Esophagus muscularis mucosa (tissue), 4 donors: ENCODE results near the gene NR0B2. TPM values are rescaled to one million over a fixed set of nuclear protein-coding genes. Genes with fewer than 3 reads are reported as not detected.
A peak's percentile ranks its signal among the peaks of the same experiment; 100 is the strongest.
"Not testable (repeated sequence)": the region's sequence is repeated elsewhere in the genome, so short reads cannot be mapped to it uniquely, and the experiment has no call there.

Source experiments
- DNase-seq: peaks from one replicate; pipeline ENCODE4 v3.0.0-alpha.2; 2017; ENCODE audit errors: extremely low spot score
- H3K27ac ChIP-seq, 4 donors: fragments of 200-600 bp; sonication (generic); replicated peaks in 1 of 4; 1 replicate in 3 of 4; 2 replicates in 1 of 4; pipeline ENCODE4 v1.5.1; 2016 to 2019; ENCODE audit warnings: mild to moderate bottlenecking in 1 of 4
- H3K27me3 ChIP-seq, 4 donors: fragments of 200-600 bp; sonication (generic); one replicate each; pipeline versions ENCODE4 v1.5.1 to v1.6.0; 2016 to 2019
- H3K36me3 ChIP-seq, 4 donors: fragments of 200-600 bp; sonication (generic); one replicate each; pipeline ENCODE4 v1.5.1; 2016 to 2019
- H3K4me1 ChIP-seq, 4 donors: fragments of 200-600 bp; sonication (generic); one replicate each; pipeline ENCODE4 v1.5.1; 2016 to 2019
- H3K4me3 ChIP-seq, 4 donors: fragments of 200-600 bp; sonication (generic); 1 replicate in 2 of 4; 2 replicates in 2 of 4; pipeline ENCODE4 v1.5.1; 2016 to 2019; ENCODE audit warnings: mild to moderate bottlenecking in 4 of 4, moderate library complexity in 1 of 4
- H3K9me3 ChIP-seq, 4 donors: fragments of 200-600 bp; sonication (generic); 1 replicate in 3 of 4; 2 replicates in 1 of 4; pipeline ENCODE4 v1.5.1; 2016 to 2019
- CTCF ChIP-seq, 3 experiments: fragments of 200-600 bp in 2 of 3; fragments of 450-650 bp in 1 of 3; sonication (generic) in 2 of 3; IDR thresholded peaks; one replicate each; pipeline ENCODE4 v1.5.1; 2017 to 2019; ENCODE audit warnings: antibody characterized with exemption in 3 of 3, mild to moderate bottlenecking in 2 of 3, moderate library complexity in 1 of 3
- EP300 ChIP-seq: sonication (generic); formaldehyde crosslinking; IDR thresholded peaks from one replicate; pipeline ENCODE4 v1.6.1; 2017; ENCODE audit warnings: antibody characterized with exemption
- POLR2A ChIP-seq: fragments of 450-650 bp; IDR thresholded peaks from one replicate; pipeline ENCODE4 v1.6.1; 2017; ENCODE audit warnings: antibody characterized with exemption, moderate library complexity, mild to moderate bottlenecking, low read depth
- POLR2AphosphoS5 ChIP-seq, 2 donors: sonication (generic); formaldehyde crosslinking; IDR thresholded peaks; one replicate each; pipeline ENCODE4 v1.6.1; 2017; ENCODE audit warnings: antibody characterized with exemption in 2 of 2
- WGBS: methylation state at CpG from one replicate; pipeline ENCODE4 v1.1.5; 2018; 5-methylcytosine and 5-hydroxymethylcytosine counted together
- intact Hi-C: fragments of 100-400 bp; cut with DNase I; formaldehyde crosslinking; loops from one replicate; pipeline ENCODE4 v1.15.1; 2023
- total RNA-seq, 4 donors: library from RNA; depleted of rRNA; stranded (reverse); fragments of >200 nt; gene quantifications; one replicate each; pipeline versions ENCODE4 v1.1.0 to v1.2.1, GENCODE V29; 2016

Gene NR0B2
- total RNA-seq, 4 donors from 2014 or later = not detected

- H3K4me3 ChIP-seq = peak overlapping the region; percentile 88 to 100 (median 90)
- intact Hi-C loops = no loop called here
- H3K27me3 ChIP-seq = no peaks in the 10 kb centered on the region
- DNase-seq = no peak
- no peak for TF ChIP-seq EP300
- WGBS = 0% methylated on average over 10 of the region's 12 CpGs
- peaks cover 50 to 80% (median 76%) of the 10 kb centered on the region in 4 donors for H3K36me3 ChIP-seq
- H3K27ac ChIP-seq = peak overlapping the region; percentile 89 to 97 (median 92)
- H3K9me3 ChIP-seq = no peaks in the 10 kb centered on the region
- H3K4me1 ChIP-seq = peaks cover 22 to 37% (median 26%) of the 10 kb centered on the region in 4 donors
These were observed 23.3 kb downstream of the NR0B2 start for GRCh38 chr1:26890467-26890796.

- WGBS = 1% methylated on average over 43 of the region's 89 CpGs
- H3K27me3 ChIP-seq = no peaks in the 10 kb centered on the region
- H3K9me3 ChIP-seq = no peaks in the 10 kb centered on the region
- peak within 1 kb of the TSS; percentile 88 to 100 (median 90) for H3K4me3 ChIP-seq
- peaks cover 22 to 37% (median 26%) of the 10 kb centered on the region in 4 donors for H3K4me1 ChIP-seq
- H3K36me3 ChIP-seq = peaks cover 56 to 80% (median 76%) of the 10 kb centered on the region in 4 donors
- DNase-seq = peak; percentile 93
- peak; percentile 79 to 91 for TF ChIP-seq POLR2AphosphoS5 (IDR thresholded peaks at IDR 0.05)
- TF ChIP-seq POLR2A = no peak
- peak within 1 kb of the TSS; percentile 89 to 97 (median 92) for H3K27ac ChIP-seq
- intact Hi-C loops = no loop called here
These were observed 24.0 kb downstream of the NR0B2 start, which contains the start of gene GPN2 for GRCh38 chr1:26889551-26890466. TSS of gene GPN2 (minus strand) at chr1:26890283. CDS start at chr1:26890096, 187 bp downstream.

DNA sequence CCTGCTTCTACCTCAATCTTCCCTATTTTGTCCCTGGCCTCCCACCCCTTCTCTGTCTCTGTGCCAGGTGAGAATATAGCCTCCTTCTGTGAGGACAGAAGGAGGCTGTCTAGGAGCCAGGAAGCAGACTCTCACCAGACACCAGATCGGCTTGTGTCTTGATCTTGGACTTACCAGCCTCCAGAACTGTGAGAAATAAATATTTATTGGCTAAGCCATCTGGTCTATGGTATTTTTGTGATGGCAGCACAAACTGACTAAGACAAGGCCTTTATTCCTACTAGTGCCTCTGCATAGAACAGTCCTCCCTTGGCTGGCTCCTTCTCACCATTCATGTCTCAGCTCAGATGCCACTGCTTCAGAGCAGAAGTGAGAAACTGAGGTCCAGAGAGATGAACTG, 25.5 kb downstream of the NR0B2 start:
- Histone ChIP-seq H3K27ac (no peak overlapping the region), H3K4me1 (peaks cover 22 to 37% (median 26%) of the 10 kb centered on the region in 4 donors), H3K9me3 (no peaks in the 10 kb centered on the region), H3K27me3 (no peaks in the 10 kb centered on the region), H3K36me3 (peaks cover 63 to 80% (median 76%) of the 10 kb centered on the region in 4 donors), H3K4me3 (no peak overlapping the region)
- DNase-seq = no peak
- TF ChIP-seq CTCF (IDR thresholded peaks at IDR 0.05) = no peak
- no peak for TF ChIP-seq POLR2A
- no peak for TF ChIP-seq POLR2AphosphoS5 (IDR thresholded peaks at IDR 0.05)
- TF ChIP-seq EP300 = no peak
- intact Hi-C loops = no loop called here
- whole genome bisulfite sequencing = 70% methylated on average over 1 of the region's 1 CpG

GRCh38 chr1:26887125-26887524, 26.6 kb downstream of the NR0B2 start:
- no peak for TF ChIP-seq POLR2A
- peak in 1 of 3 experiments; percentile 42 for TF ChIP-seq CTCF (IDR thresholded peaks at IDR 0.05)
- DNase-seq = no peak
- Histone ChIP-seq H3K4me1 (peaks cover 22 to 37% (median 26%) of the 10 kb centered on the region in 4 donors), H3K4me3 (no peak overlapping the region), H3K27me3 (no peaks in the 10 kb centered on the region), H3K9me3 (no peaks in the 10 kb centered on the region), H3K36me3 (peaks cover 62 to 80% (median 76%) of the 10 kb centered on the region in 4 donors), H3K27ac (no peak overlapping the region)
- 71% methylated on average over 1 of the region's 1 CpG for WGBS
- intact Hi-C loops = no loop called here

DNA sequence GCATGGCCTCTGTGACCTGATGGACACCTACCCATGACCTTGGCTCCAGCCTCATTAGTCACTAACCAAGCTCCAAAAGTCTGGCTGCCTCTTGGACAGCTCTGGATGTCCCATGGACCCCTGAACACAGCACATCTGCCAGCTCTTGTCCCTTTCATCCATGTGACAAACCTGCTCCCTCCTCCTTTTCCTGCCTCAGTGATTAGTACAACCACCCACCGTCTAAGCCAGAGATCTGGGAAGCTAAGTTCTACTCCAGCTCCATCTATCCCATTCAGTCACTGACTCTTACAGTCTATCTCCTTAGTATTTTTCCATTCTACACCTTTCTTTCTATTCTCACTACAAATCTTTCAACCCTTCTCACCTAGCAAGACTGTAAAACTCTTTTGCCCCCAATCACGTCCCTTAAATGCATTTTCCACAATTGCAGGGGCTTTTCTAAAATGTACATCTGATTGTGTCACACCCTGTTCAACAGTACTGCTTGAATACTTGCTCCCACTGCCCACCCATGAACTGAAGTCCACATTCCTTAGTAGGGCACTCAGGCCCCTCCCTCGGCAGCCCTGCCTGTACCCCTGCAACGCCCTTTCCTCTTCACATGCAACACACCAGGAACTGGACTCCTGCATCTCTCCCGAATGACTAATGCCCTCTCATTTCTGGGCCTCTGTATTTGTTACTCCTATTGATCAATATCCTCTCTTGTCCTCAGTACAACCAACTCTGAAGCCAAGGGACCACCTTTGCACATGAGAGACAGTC, 30.9 kb downstream of the NR0B2 start:
- Histone ChIP-seq H3K27ac (no peak overlapping the region), H3K9me3 (no peaks in the 10 kb centered on the region), H3K36me3 (peaks cover 77 to 98% (median 98%) of the 10 kb centered on the region in 4 donors), H3K4me1 (peaks cover 0 to 12% (median 4%) of the 10 kb centered on the region in 4 donors), H3K4me3 (no peak overlapping the region), H3K27me3 (no peaks in the 10 kb centered on the region)
- no peak for DNase-seq
- intact Hi-C loops = no loop called here
- WGBS = 84% methylated on average over 5 of the region's 5 CpGs
- TF ChIP-seq CTCF (IDR thresholded peaks at IDR 0.05) = no peak
- TF ChIP-seq EP300 = no peak
- TF ChIP-seq POLR2AphosphoS5 (IDR thresholded peaks at IDR 0.05) = no peak
- TF ChIP-seq POLR2A = no peak

GRCh38 chr1:26881611-26882010, 32.2 kb downstream of the NR0B2 start:
- 81% methylated on average over 6 of the region's 6 CpGs for WGBS

More at GRCh38 chr1:26881611-26882010, 32.2 kb downstream of the NR0B2 start:
- H3K4me3 ChIP-seq, H3K9me3 ChIP-seq, H3K27me3 ChIP-seq, H3K27ac ChIP-seq, DNase-seq, H3K4me1 ChIP-seq, intact Hi-C loops: not testable (repeated sequence)
- peaks cover 70 to 94% (median 90%) of the 10 kb centered on the region in 4 donors for H3K36me3 ChIP-seq
